22Rv1 (cell line): ENCODE data around the gene PLXNC1.
A peak's percentile ranks its signal among the peaks of the same experiment; 100 is the strongest.

Experiments
- H3K27ac ChIP-seq: fragments of 450-650 bp; 2 replicates; pipeline ENCODE4 v1.5.1; 2017
- ZFX ChIP-seq: fragments of 450-650 bp; IDR thresholded peaks from 2 replicates; pipeline ENCODE4 v1.6.1; 2017; ENCODE audit warnings: antibody characterized with exemption, borderline replicate concordance
- TF ChIP-seq, protein P1 (sequence below): fragments of 450-650 bp; IDR thresholded peaks from 2 replicates; pipeline ENCODE4 v1.5.1; 2017; ENCODE audit warnings: mild to moderate bottlenecking

Gene PLXNC1

DNA sequence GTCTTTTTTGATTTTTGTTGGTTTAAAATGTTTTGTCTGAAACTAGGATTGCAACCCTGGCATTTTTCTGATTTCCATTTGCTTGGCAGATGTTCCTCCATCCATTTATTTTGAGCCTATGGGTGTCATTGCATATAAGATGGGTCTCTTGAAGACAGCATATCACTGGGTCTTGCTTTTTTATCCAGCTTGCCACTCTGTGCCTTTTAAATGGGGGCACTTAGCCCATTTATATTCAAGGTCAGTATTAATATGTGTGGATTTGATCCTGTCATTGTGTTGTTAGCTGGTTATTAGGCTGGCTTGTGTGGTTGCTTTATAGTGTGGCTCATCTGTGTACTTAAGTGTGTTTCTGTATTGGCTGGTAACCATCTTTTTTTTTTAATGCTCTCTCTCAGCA is 171.7 kb downstream of the PLXNC1 start:
- H3K27ac ChIP-seq: no peak overlapping the region
- TF ChIP-seq, protein P1, sequence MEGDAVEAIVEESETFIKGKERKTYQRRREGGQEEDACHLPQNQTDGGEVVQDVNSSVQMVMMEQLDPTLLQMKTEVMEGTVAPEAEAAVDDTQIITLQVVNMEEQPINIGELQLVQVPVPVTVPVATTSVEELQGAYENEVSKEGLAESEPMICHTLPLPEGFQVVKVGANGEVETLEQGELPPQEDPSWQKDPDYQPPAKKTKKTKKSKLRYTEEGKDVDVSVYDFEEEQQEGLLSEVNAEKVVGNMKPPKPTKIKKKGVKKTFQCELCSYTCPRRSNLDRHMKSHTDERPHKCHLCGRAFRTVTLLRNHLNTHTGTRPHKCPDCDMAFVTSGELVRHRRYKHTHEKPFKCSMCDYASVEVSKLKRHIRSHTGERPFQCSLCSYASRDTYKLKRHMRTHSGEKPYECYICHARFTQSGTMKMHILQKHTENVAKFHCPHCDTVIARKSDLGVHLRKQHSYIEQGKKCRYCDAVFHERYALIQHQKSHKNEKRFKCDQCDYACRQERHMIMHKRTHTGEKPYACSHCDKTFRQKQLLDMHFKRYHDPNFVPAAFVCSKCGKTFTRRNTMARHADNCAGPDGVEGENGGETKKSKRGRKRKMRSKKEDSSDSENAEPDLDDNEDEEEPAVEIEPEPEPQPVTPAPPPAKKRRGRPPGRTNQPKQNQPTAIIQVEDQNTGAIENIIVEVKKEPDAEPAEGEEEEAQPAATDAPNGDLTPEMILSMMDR: no peak
- no peak for TF ChIP-seq ZFX

DNA sequence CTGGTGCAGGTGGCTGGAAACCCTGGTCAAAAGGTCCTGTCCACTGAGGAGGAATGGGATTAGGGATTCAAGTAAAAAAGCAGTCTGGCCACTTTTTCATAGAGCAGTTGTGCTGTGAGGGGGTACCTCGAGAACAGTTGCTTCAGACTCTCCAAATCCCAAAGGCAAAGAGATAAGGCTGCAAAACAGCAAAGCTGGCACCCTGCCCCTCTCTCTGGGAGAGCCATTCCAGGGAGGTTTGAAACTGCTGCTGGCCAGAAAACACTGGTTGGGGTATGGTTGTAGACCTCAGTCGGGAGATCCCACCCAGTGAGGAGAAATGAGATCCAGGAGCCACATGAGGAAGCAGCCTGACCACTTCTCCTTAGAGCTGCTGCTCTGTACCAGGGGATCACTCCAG is 174.0 kb downstream of the PLXNC1 start:
- TF ChIP-seq, protein P1: no peak
- TF ChIP-seq ZFX: no peak

DNA sequence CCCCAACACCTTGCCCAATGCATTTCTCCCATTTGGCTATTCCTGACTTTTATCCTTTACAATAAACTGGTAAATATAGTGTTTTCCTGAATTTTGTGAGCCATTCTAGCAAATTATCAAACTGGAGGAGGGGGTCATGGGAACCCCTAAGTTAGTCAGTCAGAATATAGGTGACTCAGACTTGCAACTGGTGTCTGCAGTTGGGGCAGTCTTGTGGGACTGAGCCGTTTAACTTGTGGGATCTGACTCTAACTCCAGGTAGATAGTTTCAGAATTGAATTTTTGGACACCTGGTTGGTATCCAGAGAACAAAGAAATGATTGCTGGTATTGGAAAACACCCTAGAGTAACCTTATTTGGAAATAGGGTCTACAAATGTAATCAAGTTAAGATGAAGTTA is 177.9 kb downstream of the PLXNC1 start:
- H3K27ac ChIP-seq: no peak overlapping the region
- TF ChIP-seq, protein P1: no peak
- no peak for TF ChIP-seq ZFX

More for the DNA sequence above, 174.0 kb downstream of the PLXNC1 start:
- no peak overlapping the region for H3K27ac ChIP-seq

DNA sequence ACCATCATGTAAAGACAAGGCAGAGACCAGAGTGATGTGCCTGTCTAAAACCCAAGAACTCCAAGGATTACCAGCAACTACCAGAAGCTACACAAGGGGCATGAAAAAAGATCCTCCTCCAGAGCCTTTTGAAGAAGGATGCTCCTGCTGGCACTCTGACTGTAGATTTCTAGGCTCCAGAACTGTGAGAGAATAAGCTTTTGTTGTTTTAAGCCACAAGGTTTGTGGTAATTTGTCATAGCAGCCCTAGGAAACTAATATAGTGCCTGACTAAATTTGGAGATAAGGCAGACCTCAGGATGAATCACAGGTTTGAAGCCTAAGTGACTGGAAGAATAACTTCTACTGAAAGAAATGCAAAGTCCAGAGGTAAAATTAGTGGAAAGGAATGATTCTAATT is 178.3 kb downstream of the PLXNC1 start:
- H3K27ac ChIP-seq: no peak overlapping the region
- no peak for TF ChIP-seq ZFX
- TF ChIP-seq, protein P1: no peak

DNA sequence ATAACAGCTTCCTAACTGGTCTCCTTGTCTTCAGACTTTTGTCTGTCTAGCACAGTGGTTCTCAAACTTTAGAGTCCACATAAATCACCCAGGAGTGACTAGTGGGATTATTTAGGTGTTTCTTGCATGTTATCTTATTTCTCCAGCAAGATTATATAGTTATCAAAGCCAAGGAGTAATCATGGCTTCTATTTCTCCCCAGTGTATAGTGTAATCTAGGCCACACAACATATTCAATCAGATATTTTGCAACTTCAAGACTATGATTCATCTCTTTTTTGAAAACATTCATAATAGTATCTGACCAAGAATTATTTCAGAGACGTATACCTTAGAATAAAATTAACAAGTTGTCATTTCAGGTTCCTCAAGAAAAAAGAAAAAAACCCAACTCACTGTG is 179.4 kb downstream of the PLXNC1 start:
- no peak overlapping the region for H3K27ac ChIP-seq
- TF ChIP-seq, protein P1: no peak
- no peak for TF ChIP-seq ZFX

DNA sequence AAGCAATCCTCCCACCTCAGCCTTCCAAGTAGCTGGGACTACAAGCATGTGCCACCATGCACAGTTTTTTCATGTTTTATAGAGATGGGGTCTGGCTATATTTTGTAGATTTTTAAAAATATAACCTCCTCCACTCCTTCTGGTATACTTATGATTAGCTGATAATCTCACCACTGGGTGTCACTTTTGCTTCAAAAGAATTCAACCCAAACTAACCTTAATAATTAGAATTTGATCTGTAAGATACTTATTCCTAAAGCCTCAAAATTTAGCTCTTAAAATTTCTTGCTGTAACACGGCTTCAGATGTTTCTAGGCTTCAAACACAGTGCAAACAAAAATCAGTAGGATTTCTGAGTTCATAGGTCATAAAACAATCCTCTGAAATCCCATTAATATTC is 181.0 kb downstream of the PLXNC1 start:
- TF ChIP-seq, protein P1: 0 out of 2 replicates have a peak, but pooled peaks have one; percentile 4
- no peak for TF ChIP-seq ZFX

DNA sequence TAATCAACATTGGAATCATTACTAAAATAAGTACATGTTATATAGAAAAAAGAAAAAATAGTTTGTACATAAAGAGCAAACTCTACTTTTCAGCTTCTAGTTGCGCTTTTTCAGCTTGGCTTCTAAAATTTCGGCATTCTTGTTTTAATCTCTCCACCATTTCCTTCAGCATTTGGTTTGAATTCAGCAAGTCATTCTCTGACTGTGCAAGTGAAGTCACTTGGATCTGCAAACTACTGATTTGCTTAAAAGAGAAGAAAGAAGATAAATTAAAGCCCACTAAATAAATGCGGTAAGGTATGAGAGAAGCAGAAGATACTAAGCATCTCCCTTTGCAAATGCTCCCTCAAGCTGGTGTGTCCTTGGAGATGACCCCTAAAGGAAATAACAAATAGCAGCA is 185.0 kb downstream of the PLXNC1 start:
- TF ChIP-seq, protein P1: no peak
- no peak for TF ChIP-seq ZFX

More for the DNA sequence above, 181.0 kb downstream of the PLXNC1 start:
- H3K27ac ChIP-seq: no peak overlapping the region

More for the DNA sequence above, 185.0 kb downstream of the PLXNC1 start:
- H3K27ac ChIP-seq: no peak overlapping the region
